HCT116 (cell line): ENCODE results near the gene TMEM181.

Experiments used
- CTCF ChIP-seq, 3 experiments: fragments of 200-600 bp in 1 of 3; sonication (generic) in 1 of 3; IDR thresholded peaks in 2 of 3; conservative IDR thresholded peaks in 1 of 3; 2 replicates each; pipeline ENCODE4 v1.5.1; 2012 to 2017; ENCODE audit warnings: low read depth in 2 of 3, low read length in 2 of 3, antibody characterized with exemption in 1 of 3, borderline replicate concordance in 1 of 3, control low read depth in 1 of 3, mild to moderate bottlenecking in 1 of 3, mixed read lengths in 1 of 3, mixed run types in 1 of 3, moderate library complexity in 1 of 3; ENCODE audit not compliant: insufficient read depth in 1 of 3
- EGR1 ChIP-seq: IDR thresholded peaks from 2 replicates; pipeline ENCODE4 v1.6.1; 2012; ENCODE audit warnings: low read depth
- EZH2phosphoT487 ChIP-seq: fragments of 200-600 bp; IDR thresholded peaks from 2 replicates; pipeline ENCODE4 v1.6.1; 2018; ENCODE audit warnings: antibody characterized with exemption, borderline replicate concordance
- POLR2A ChIP-seq: IDR thresholded peaks from 2 replicates; pipeline ENCODE4 v1.7.0; 2011; ENCODE audit warnings: borderline replicate concordance; ENCODE audit not compliant: insufficient read depth, insufficient read length; ENCODE audit errors: extremely low read depth
- POLR2AphosphoS5 ChIP-seq: IDR thresholded peaks from 2 replicates; pipeline ENCODE4 v1.6.1; 2011; ENCODE audit warnings: mild to moderate bottlenecking, low read depth, low read length, moderate library complexity

- no peak for TF ChIP-seq CTCF (IDR thresholded peaks at IDR 0.05 in 2 of 3, conservative IDR thresholded peaks at IDR 0.05 in 1 of 3; ENCODE audit: borderline replicate concordance in 1 of 3, insufficient read depth in 1 of 3, low read depth in 2 of 3, low read length in 2 of 3)
- no peak for TF ChIP-seq EGR1
- TF ChIP-seq POLR2A = no peak
- no peak for TF ChIP-seq POLR2AphosphoS5
- no peak for TF ChIP-seq EZH2phosphoT487
Measured at GRCh38 chr6:158596861-158597260, 37.0 kb downstream of the TMEM181 start.
